Spleen (tissue), 11 donors: ENCODE data around the gene MNS1. TPM values are rescaled to one million over a fixed set of nuclear protein-coding genes. Genes with fewer than 3 reads are reported as not detected.

ENCODE experiments used
- DNase-seq: peaks from one replicate; pipeline ENCODE4 v3.0.0-alpha.2; 2020
- H3K27ac ChIP-seq, 8 donors: fragments of 200-600 bp; sonication (generic) in 7 of 8; 1 replicate in 4 of 8; 2 replicates in 4 of 8; pipeline versions ENCODE4 v1.5.0 to v1.8.0; 2016 to 2021; ENCODE audit warnings: inconsistent platforms in 4 of 8, mild to moderate bottlenecking in 4 of 8, moderate library complexity in 1 of 8
- H3K27me3 ChIP-seq, 7 donors: fragments of 200-600 bp; sonication (generic) in 6 of 7; replicated peaks in 1 of 7; 1 replicate in 4 of 7; 2 replicates in 3 of 7; pipeline versions ENCODE4 v1.5.0 to v1.8.0; 2016 to 2021; ENCODE audit warnings: inconsistent platforms in 3 of 7, mild to moderate bottlenecking in 1 of 7
- H3K36me3 ChIP-seq, 6 donors: fragments of 200-600 bp; sonication (generic) in 5 of 6; 1 replicate in 4 of 6; 2 replicates in 2 of 6; pipeline versions ENCODE4 v1.5.0 to v1.8.0; 2016 to 2021; ENCODE audit warnings: inconsistent platforms in 2 of 6
- H3K4me1 ChIP-seq, 6 donors: fragments of 200-600 bp; sonication (generic) in 5 of 6; 1 replicate in 3 of 6; 2 replicates in 3 of 6; pipeline versions ENCODE4 v1.5.0 to v1.8.0; 2016 to 2021; ENCODE audit warnings: inconsistent platforms in 3 of 6
- H3K4me3 ChIP-seq, 8 donors: fragments of 200-600 bp; sonication (generic) in 7 of 8; 1 replicate in 4 of 8; 2 replicates in 4 of 8; pipeline versions ENCODE4 v1.5.0 to v1.8.0; 2016 to 2021; ENCODE audit warnings: inconsistent platforms in 4 of 8, mild to moderate bottlenecking in 4 of 8, moderate library complexity in 2 of 8
- H3K9me3 ChIP-seq, 8 donors: fragments of 200-600 bp; sonication (generic) in 7 of 8; 1 replicate in 4 of 8; 2 replicates in 4 of 8; pipeline versions ENCODE4 v1.5.0 to v1.8.0; 2016 to 2021; ENCODE audit warnings: inconsistent platforms in 4 of 8
- POLR2A ChIP-seq, 3 donors: fragments of 450-650 bp; IDR thresholded peaks; one replicate each; pipeline ENCODE4 v1.5.1; 2017; ENCODE audit warnings: antibody characterized with exemption in 3 of 3, mild to moderate bottlenecking in 1 of 3
- POLR2AphosphoS5 ChIP-seq, 3 donors: sonication (generic); formaldehyde crosslinking; IDR thresholded peaks; one replicate each; pipeline ENCODE4 v1.5.1; 2017; ENCODE audit warnings: antibody characterized with exemption in 3 of 3
- WGBS, 5 donors: extraction: QIAGEN DNeasy Blood & Tissue Kit in 3 of 5; methylation state at CpG; one replicate each; pipeline versions ENCODE4 v1.1.5 to v1.1.7; 2013 to 2018; 5-methylcytosine and 5-hydroxymethylcytosine counted together
- intact Hi-C: fragments of 100-400 bp; cut with DNase I; formaldehyde crosslinking; loops from one replicate; pipeline ENCODE4 v1.15.0; 2023; ENCODE audit warnings: low total_unique reads
- polyA plus RNA-seq, 3 donors: library from polyadenylated mRNA; stranded (reverse); fragments of 200-250 nt; gene quantifications; one replicate each; pipeline ENCODE4 v1.2.1, GENCODE V29; 2013
- total RNA-seq, 7 donors: library from RNA; depleted of rRNA in 3 of 7; stranded (reverse); fragments of >200 nt in 3 of 7; fragmentation: NEBNext Ultra II Directional in 4 of 7; extraction: Animal tissue kit (Norgen Biotek cat#: 25700) in 4 of 7; gene quantifications; one replicate each; pipeline versions ENCODE4 v1.1.0 to v1.2.1, GENCODE V29; 2016 to 2021
- TF ChIP-seq, protein P1 (sequence below), 11 experiments: fragments of 200-600 bp in 7 of 11; fragments of 450-650 bp in 4 of 11; sonication (generic) in 4 of 11; IDR thresholded peaks in 8 of 11; conservative IDR thresholded peaks in 3 of 11; 1 replicate in 7 of 11; 2 replicates in 4 of 11; pipeline versions ENCODE4 v1.4.0 to v1.8.0; 2016 to 2021; ENCODE audit warnings: antibody characterized with exemption in 11 of 11, inconsistent platforms in 4 of 11, mild to moderate bottlenecking in 1 of 11
- donor health status: healthy with polysubstance abuse.
- donor health status: DM: no; HTN: no; CAD: no; lungs with moderate emphysema.
- donor health status: DM: no; HTN: no; CAD: no.
- donor health status: Bipolar disorder and iron deficiency.
- donor health status: healthy.
- donor health status: DM: no; HTN: no; CAD: no.
- donor health status: DM: yes; HTN: yes; CAD: no.

The MNS1 gene
- total and polyA plus RNA-seq, 10 donors, result 0.56 to 2.0 (median 0.98) TPM; not detected in 1

GRCh38 chr15:56484287-56484686, 19.4 kb upstream of the MNS1 start:
- Histone ChIP-seq H3K4me1 (no peaks in the 10 kb centered on the region), H3K36me3 (no peaks in the 10 kb centered on the region), H3K9me3 (peaks cover 0 to 16% (median 6%) of the 10 kb centered on the region in 8 donors), H3K27ac (no peak overlapping the region), H3K27me3 (no peaks in the 10 kb centered on the region), H3K4me3 (no peak overlapping the region)
- TF ChIP-seq POLR2AphosphoS5 (IDR thresholded peaks at IDR 0.05) (no peak), POLR2A (IDR thresholded peaks at IDR 0.05) (no peak)
- TF ChIP-seq, protein P1, sequence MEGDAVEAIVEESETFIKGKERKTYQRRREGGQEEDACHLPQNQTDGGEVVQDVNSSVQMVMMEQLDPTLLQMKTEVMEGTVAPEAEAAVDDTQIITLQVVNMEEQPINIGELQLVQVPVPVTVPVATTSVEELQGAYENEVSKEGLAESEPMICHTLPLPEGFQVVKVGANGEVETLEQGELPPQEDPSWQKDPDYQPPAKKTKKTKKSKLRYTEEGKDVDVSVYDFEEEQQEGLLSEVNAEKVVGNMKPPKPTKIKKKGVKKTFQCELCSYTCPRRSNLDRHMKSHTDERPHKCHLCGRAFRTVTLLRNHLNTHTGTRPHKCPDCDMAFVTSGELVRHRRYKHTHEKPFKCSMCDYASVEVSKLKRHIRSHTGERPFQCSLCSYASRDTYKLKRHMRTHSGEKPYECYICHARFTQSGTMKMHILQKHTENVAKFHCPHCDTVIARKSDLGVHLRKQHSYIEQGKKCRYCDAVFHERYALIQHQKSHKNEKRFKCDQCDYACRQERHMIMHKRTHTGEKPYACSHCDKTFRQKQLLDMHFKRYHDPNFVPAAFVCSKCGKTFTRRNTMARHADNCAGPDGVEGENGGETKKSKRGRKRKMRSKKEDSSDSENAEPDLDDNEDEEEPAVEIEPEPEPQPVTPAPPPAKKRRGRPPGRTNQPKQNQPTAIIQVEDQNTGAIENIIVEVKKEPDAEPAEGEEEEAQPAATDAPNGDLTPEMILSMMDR (IDR thresholded peaks at IDR 0.05 in 8 of 11, conservative IDR thresholded peaks at IDR 0.05 in 3 of 11), result no peak
- no peak for DNase-seq
- intact Hi-C loops, result no loop called here
- WGBS, 5 donors, result 84 to 94% (median 88%) methylated on average over 2 of the region's 2 CpGs

GRCh38 chr15:56475351-56475750, 10.4 kb upstream of the MNS1 start:
- Histone ChIP-seq H3K27ac (no peak overlapping the region), H3K27me3 (no peaks in the 10 kb centered on the region), H3K36me3 (no peaks in the 10 kb centered on the region), H3K4me1 (no peaks in the 10 kb centered on the region), H3K9me3 (peaks cover 0 to 3% (median 0%) of the 10 kb centered on the region in 8 donors), H3K4me3 (no peak overlapping the region)
- intact Hi-C loops, result no loop called here
- no peak for TF ChIP-seq POLR2AphosphoS5 (IDR thresholded peaks at IDR 0.05)
- no peak for TF ChIP-seq POLR2A (IDR thresholded peaks at IDR 0.05)
- TF ChIP-seq, protein P1 (IDR thresholded peaks at IDR 0.05 in 8 of 11, conservative IDR thresholded peaks at IDR 0.05 in 3 of 11), result no peak
- no peak for DNase-seq

DNA sequence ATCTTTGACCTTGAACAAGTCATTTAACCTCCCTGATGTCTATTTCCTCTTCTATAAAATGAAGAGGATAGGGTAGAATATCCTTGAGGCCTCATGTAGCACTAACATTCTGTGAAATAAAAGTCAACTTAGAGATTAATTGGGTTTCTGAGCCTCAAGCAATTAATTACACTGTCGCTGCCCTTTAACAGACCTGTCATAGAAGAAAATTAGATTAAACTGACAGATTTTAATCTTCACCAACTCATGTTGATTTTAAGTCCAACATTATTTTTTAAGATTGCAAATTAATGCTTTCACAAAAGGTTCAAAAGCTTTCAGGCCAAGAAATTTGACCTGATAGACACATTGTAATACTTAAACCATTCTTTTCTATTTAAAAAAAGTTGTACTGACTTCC, 8.1 kb upstream of the MNS1 start:
- Histone ChIP-seq H3K4me1 (peaks cover 0 to 16% (median 11%) of the 10 kb centered on the region in 6 donors), H3K36me3 (no peaks in the 10 kb centered on the region), H3K4me3 (no peak overlapping the region), H3K9me3 (no peaks in the 10 kb centered on the region), H3K27me3 (no peaks in the 10 kb centered on the region), H3K27ac (no peak overlapping the region)
- intact Hi-C loops, result no loop called here
- no peak for TF ChIP-seq POLR2A (IDR thresholded peaks at IDR 0.05)
- TF ChIP-seq, protein P1 (IDR thresholded peaks at IDR 0.05 in 8 of 11, conservative IDR thresholded peaks at IDR 0.05 in 3 of 11), result no peak
- TF ChIP-seq POLR2AphosphoS5 (IDR thresholded peaks at IDR 0.05), result no peak
- 81 to 93% (median 88%) methylated on average over 1 of the region's 1 CpG for WGBS, 5 donors
- DNase-seq, result no peak

- Histone ChIP-seq H3K36me3 (no peaks in the 10 kb centered on the region), H3K4me1 (peaks cover 0 to 19% (median 15%) of the 10 kb centered on the region in 6 donors), H3K9me3 (no peaks in the 10 kb centered on the region), H3K27ac (no peak overlapping the region), H3K4me3 (no peak overlapping the region), H3K27me3 (no peaks in the 10 kb centered on the region)
- WGBS, 5 donors, result 88 to 99% (median 90%) methylated on average over 2 of the region's 2 CpGs
- TF ChIP-seq POLR2AphosphoS5 (IDR thresholded peaks at IDR 0.05) (no peak), POLR2A (IDR thresholded peaks at IDR 0.05) (no peak)
- TF ChIP-seq, protein P1 (IDR thresholded peaks at IDR 0.05 in 8 of 11, conservative IDR thresholded peaks at IDR 0.05 in 3 of 11), result no peak
- intact Hi-C loops, result no loop called here
- DNase-seq, result no peak
Observed at GRCh38 chr15:56472278-56472677, 7.3 kb upstream of the MNS1 start.
